ENCODE measurements around the gene AMDHD2.

AMDHD2 gene

DNA sequence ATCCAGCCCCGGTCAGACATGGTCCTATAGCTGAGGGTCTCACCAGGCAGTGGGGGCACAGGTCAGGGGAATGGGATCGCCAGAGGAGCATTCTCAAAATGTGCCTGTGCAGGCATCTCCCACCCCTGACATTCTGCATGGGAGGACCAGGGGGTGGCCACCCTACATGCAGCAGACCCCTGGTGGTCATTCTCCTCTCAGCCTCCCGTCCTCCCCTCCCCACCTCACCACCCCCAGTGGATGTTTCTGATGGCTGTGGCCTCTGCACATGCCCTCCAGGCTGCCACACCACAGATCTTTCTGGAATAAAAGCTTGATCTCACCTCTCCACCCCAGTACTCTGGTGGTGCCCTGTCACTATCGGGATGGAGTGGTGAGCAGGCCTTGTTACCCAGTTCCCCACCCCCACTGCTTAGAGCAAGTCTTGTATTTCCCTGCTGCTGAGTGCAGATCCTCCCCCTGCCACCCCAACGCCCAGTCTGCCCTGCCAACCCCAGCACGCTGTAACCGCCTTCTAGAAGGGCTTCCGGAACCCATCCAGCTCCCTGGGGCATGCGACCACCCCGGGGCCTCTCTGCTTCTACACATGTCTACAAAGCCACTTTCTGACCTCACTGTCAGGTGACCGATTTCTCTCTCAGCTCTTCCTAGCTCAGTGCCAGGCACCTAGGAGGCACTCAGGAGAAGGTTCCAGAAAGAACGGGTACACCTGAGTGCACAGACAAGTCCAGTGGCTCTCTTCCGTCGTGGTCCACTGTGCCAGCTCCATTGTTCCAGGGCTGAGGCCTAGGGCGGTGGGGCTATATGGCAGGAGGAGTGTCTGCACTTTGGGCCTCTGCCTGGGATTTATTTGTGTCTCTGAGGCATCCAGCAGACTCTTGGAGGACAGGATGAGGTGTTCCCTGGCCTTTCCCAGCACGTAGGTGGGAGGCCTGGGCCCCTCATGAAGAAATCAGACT is 36.0 kb upstream of the AMDHD2 start:
- no peak for DNase-seq

DNA sequence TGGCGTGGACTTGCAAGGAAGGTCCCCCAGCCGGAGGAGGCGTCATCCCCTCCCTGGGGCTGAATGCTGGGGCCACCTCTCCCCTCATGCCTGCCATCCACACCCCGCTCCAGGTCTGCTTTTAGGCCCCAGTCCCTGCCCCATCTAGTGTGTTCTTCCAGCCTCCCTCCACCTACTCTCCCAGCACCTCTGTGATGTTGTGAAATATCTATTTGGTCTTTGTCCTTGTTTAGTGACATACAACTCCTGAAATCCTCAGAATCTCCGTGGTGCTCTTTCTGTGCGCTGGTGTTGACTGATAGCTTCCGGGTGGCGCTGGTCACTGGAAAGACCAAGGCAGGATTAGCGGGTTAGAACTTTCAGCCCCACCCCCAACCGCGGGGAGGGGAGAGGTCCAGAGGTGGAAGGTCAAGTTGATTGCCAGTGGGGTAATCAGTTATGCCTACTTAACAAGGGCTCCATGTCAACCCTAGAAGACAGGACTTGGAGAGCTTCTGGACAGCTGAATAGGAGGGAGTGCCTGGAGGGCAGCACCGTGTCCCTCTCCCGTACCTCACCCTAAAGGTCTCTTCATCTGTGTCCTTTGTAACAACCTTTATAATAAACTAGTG is 35.2 kb upstream of the AMDHD2 start:
- no peak for DNase-seq

DNA sequence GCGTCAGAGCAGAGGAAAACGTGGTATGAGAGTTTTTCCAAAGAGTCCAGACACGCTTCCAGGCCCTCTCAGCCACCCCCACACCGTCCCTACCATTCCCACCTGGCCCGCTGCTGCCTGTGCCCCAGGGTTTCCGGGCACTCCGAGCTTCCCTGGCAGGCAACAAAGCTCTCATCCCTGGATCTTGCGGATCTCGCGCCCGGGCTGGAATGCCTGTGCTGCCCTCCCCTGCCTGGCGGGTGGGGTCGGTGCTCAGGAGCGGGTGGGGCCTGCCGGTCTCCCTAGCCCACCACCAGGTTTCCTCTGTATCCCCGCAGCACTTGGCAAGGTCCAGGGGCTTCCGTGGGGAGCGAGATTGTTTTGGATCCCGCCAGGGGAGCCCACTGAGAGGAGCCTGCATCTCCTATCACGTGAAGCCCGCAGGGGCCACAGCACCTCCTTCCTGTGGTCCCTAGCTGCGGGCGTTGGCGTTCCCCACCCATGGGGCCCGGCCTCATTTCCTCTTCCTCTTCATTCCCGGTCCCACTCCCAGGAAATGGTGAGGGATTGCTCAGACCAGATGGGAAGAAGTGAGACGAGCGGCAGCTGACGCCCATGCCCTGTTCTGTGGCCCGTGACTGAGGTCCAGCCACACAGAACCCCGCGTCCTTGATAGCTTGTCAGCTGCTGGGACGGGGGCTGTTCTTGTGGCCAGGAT is 34.2 kb upstream of the AMDHD2 start:
- no peak for DNase-seq

DNA sequence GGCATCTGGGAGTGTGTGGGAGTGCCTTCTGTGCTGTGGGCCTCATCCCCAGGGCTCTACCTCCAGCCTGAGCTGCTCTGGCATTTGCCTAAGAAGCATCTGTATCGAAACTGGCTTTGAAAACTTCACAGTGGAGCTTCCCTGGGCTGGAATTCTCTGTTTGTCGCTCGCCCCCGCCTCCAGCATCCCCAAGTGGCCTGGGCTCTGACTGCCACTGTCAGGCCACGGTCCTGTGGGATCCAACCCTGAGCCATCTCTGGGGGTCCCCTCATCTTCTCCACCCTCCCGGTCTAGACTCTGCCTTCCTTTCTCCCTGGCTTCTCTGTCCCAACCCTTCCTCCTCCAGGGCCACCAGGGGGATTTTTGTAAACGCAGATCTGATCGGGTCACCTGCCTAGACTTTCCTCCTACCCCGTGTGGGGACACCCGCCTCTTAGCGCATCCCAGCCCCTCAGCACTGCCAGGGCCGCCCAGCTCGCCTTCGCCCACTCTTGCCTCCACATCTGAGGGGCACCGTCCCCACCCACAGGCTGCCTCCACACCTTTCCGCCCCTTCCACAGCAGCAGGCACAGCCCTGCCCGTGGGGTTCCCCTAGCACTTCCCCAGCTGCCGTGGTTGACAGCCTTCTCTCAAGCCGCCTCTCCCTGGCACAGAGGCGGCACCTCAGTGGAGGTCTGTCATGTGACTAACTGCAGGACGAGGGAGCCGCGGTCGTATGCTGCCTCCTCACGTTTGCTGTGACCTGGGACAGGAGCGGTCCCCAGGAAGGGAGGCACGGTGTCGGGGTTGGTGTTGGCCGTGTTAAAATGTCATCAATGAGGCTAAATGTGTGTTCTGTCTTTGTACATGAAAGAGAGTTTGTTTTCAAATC is 33.3 kb upstream of the AMDHD2 start:
- DNase-seq = peak; percentile 77

DNA sequence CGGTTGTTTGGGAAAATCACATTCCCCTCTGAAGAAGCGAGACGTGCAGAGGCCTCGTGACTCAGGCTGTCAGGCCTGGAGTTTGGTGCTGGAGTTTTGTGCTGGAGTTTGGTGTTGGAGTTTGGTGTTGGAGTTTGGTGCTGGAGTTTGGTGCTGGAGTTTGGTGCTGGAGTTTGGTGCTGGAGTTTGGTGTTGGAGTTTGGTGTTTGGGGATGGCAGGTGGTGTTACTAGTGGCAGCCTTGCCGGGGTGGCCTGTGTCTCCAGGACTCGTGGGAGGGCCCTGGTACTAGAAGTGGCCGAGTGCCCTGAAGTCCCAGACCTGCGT is 32.7 kb upstream of the AMDHD2 start:
- no peak for DNase-seq

DNA sequence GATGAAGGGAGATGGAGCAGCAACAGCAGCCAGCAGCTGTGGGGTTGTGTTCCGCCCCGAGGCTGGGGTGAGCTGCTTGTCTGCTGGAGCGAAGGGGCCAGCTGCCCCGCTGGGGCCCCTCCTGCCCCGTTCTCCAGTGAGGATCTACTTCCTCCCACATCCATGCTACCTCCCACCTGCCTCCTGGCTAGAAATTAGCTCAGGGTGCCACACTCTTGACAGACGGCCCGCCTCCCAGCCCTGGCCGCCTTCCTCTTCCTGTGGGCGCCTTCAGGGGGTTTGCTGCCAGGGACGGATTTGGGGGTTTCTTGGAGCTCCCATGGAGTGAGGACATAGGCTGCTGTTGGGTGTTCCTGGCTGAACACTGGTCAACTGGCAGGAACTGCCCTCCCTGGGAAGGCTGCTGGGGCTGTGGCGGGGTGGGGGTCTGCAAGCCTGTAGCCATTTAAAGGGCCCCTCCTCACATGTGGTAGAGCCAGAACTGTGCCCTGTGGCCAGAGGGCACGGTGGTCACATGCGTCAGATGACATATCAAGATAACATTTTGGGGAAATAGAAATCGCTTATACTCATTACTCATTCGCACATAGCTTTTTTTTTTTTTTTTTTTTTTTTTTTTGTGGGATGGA is 32.2 kb upstream of the AMDHD2 start:
- no peak for DNase-seq

DNA sequence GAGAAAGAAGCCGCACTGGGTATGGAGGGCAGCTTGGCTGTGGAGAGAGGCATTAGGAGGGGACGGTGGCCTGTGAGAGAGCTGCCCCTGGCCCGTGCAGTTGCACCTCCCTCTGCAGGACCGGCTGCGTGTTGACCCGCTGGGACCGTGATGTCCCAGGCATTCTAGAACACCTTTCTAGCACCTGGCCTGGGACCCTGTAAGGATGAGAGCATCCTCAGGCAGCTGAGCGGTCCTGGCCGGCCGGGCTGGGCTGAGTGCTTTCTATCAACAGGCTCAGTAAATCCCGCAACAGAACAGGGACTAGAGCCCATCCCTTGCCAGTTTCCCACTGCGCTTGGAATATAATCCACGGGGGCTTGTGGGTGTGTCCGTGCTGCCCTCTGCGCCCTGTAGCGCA is 30.6 kb upstream of the AMDHD2 start:
- no peak for DNase-seq

DNA sequence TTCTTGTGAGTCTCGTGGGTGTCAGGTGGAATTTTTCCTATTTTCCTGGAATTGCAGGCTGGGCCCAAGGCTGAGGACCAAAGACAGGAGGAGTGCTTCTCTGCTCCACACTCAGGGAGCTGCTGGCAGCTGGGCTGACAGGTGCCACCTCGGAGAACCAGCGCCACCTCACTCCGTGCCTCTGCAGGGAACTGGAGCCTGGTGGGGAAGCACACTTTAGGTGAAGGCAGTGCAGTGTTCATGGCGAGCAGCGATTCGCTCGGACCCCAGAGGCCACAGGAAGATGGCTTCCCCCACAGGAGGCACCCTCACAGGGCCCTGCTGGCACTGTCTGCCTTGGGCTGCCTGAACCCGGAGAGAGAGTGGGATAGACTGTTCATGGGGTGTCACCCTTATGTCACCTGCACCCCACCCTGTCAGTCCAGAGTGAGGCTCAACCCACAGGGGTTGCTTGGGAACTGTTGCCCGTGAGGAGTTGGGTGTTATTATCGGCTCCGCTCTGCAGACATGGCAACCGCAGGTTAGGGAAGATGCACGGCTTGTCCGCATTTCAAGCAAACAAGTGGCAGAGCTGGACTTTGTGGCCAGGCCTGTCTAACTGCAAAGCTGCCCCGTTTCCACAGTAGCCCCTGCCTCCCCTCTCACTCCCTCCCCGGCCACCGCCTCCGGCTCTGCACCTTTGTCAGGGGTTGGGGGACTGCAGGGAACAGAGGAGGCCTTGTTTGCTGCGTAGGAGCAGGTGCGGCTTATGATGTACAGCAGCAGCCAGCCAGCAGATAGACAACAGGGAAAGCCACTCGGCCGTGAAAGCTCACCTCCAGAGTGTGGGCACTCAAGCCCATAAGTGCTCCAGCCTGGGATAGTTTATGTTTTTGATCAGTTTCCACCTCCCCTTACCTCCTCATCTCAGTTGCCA is 29.7 kb upstream of the AMDHD2 start:
- no peak for DNase-seq

DNA sequence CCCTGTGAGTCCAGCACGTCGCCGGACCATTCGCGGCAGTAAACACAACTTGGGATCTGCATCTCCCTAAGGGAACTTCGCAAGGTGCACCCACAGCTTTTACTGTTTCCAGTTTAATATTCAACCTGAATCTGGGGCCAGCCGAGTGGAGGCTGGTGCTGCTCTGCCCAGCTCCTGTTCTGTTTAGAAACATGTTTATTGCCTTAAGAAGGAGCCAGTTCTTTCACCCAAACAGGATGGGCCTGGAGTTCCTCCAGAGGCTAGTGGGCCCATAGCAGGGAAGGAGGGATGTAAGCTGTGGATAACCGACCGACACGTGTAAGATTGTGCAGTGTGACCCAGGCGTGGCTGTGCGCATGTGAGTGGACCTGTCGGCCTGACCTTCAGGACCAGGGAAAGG is 27.9 kb upstream of the AMDHD2 start:
- DNase-seq = no peak

DNA sequence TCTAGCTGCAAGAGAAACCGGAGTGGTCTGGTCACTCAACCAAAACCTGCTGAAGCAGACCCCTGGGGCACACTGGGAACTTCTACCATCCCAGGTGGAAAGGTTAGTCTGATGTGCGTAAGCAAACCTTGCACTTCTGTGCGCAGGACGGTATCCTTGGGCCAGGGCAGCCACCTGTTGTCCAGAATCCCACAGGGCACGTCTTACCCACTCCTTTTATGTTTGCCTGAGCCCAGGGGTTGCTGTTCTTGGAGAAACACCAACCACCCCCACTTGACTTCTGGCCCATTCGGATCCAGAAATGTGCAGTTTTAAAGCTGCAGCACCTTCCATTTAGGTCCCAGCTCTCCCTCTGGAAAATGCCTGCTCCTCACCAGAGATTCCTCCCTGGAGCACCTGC is 26.6 kb upstream of the AMDHD2 start:
- DNase-seq = no peak

DNA sequence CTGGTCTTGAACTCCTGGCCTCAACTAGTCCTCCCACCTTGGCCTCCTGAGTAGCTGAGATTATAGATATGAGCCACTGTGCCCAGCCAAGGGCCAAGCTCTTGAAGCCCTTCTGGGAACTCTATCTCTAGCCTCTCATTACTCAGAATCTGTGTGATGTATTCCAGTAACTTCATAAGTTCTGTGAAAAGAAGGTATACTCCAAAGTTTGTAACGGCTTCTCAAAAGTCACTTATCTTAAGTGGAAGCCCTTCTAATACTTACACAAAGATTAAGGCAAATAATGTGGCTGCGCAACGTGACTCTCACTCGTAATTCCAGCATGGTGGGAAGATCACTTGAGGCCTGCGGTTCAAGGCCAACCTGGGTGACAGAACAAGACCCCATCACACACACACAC is 25.6 kb upstream of the AMDHD2 start:
- DNase-seq = no peak

DNA sequence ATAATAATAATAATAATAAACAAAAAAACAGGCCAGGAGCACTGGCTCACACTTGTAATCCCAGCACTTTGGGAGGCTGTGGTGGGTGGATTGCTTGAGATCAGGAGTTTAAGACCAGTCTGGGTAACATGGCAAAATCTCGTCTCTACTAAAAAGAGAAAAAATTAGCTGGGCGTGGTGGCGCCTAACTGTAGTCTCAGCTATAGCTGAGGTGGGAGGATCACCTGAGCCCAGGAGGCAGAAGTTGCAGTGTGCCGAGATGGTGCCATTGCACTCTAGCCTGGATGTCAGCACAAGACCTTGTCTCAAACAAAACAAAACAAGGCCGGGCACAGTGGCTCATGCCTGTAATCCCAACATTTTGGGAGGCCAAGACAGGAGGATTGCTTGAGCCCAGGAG is 25.1 kb upstream of the AMDHD2 start:
- DNase-seq = no peak

DNA sequence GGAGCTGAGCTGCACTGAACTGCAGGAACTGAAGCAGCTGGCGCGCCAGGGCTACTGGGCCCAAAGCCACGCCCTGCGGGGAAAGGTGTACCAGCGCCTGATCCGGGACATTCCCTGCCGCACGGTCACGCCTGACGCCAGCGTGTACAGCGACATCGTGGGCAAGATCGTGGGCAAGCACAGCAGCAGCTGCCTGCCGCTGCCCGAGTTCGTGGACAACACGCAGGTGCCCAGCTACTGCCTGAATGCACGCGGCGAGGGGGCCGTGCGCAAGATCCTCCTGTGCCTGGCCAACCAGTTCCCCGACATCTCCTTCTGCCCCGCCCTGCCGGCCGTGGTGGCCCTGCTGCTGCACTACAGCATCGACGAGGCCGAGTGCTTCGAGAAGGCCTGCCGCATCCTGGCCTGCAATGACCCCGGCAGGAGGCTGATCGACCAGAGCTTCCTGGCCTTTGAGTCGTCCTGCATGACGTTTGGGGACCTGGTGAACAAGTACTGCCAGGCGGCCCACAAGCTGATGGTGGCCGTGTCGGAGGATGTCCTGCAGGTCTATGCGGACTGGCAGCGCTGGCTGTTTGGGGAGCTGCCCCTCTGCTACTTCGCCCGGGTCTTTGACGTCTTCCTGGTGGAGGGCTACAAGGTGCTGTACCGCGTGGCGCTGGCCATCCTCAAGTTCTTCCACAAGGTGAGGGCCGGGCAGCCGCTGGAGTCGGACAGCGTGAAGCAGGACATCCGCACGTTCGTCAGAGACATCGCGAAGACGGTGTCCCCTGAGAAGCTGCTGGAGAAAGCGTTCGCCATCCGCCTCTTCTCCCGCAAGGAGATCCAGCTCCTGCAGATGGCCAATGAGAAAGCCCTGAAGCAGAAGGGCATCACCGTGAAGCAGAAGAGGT is 23.7 kb upstream of the AMDHD2 start:
- no peak for DNase-seq

DNA sequence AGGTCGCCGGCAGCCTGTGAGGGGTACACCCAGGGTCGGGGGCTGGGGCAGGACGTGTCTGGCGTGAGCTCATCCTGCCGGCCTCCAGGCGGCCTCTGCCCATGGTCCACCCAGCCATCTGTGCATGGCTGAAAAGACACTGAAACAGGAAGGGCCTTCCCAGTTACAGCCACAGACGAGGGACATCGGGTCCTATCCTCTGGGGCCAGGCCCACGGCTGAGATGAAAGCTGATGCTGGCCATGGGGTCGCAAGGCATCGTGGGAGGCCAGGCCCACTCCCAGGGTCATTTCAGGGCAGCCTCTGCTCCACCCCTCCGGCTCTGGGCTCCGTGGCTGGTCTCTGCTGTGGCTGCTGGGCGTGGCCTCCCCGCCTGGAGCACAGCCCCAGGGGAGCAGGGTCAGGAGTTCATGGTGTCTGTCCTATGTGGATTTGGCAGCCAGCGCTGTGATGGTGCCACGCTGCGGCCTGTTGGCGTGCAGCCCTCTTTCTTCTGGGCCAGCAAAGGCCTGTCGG is 23.0 kb upstream of the AMDHD2 start:
- no peak for DNase-seq

DNA sequence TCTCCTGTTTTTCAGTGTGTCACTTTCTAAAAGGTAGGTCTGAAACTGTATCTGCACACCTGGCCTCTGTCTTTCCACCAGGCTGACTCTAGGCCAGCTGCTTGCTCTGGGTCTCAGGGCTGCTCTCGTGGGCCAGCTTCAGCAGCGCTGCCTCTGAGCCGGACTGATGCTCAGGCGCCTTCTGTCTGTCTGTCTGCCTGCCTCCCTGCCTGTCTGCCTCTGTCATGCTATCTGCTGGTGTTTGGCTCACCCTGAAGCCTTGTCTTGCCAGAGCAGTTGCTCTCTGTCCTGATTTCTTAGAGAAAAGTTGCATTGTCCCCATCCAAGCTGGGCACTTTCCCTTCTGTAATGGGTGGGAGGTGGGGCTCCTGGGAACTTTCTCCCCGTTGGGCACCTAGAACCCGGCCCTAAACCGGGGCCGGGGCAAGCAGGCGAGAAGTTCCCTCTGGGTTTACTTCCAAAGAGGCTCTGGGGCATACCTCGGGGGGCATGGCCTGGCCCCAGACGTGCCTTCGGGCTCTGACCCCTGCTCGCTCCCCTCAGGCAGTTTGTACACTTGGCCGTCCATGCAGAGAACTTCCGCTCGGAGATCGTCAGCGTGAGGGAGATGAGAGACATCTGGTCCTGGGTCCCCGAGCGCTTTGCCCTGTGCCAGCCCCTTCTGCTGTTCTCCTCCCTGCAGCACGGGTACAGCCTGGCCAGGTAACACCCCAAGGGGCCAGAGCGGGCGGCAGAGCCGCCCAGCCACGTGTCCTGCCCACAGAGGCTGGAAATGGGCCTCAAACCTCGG is 22.3 kb upstream of the AMDHD2 start:
- no peak for DNase-seq

DNA sequence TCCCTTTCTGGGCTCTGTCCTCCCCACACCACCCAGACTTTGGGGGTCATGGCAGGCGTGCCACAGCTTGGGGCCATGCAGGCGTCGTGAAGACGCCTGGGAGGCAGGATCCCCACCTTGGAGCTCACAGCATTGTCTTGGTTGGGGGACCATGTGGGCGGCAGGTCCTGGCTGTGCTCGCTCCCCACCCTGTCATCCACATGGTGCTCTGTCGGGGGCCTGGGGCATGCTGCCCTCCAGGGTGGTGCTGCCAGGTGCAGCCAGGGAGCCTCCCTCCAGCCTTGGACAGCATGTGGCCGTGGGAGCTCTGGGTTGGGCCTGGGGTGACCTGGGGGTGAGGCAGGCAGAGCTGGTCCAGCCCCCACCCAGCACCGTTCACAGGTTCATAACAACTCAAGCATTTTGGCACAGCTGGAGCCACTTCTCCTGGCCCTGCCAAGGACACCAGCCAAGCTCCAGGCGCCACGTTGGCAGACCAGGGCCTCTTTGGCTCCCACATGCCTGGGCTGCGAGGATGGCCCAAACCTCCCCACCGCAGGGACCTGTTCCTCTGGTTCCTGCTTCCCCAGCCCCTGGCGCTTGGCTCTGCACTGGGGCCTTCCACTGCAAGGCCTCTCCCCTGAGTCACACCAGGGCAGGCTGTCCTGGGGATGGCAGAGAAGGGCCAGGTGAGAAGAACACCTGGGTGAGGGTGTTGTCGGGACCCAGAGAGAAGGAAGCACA is 21.5 kb upstream of the AMDHD2 start:
- no peak for DNase-seq

DNA sequence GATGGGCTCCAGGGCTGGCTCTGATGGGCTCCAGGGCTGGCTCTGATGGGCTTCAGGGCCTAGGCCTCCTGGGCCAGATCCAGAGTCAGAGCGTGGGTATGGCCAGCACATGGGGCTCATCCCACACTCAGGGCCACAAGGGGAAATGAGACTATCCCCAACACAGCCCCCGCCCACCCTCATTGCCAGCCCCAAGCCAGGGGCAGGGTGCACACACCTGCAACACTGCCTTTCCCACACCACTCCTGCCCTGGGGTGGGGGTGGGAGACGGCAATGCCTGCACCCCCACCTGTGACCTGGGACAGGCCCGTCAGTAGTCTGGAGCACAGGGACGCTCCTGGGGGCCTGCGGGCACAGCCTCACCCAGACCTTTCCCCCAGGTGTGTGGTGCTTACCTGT is 20.7 kb upstream of the AMDHD2 start:
- no peak for DNase-seq

DNA sequence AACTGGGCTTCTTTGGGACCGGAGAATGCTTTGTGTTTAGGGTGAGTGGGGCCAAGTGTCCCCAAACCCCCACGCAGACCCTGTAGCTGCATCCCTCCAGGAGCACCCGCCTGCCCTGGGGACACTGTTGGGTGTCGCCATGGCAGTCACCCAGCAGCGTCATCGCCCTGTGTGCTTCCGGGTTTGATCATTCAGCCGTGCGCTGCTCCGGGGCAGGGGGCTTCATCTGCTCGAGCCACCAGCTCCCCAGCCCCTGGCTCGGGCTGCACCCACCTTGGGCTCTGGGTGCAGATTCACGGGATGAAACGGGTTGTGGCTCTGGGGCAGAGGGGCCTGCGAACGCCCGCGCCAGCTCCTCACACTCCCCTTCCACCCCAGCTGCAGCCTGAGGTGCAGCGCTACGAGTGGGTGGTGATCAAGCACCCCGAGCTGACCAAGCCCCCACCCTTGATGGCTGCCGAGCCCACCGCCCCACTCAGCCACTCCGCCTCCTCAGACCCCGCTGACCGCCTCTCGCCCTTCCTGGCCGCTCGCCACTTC is 20.2 kb upstream of the AMDHD2 start:
- no peak for DNase-seq
